NCI-H69 (cell line): ENCODE data around the gene CNTN2.
A peak's percentile ranks its signal among the peaks of the same experiment; 100 is the strongest.

Source experiments
- DNase-seq: peaks from one replicate; lab custom pipeline; 2025; lab: John Stamatoyannopoulos, UW

Gene CNTN2

DNA sequence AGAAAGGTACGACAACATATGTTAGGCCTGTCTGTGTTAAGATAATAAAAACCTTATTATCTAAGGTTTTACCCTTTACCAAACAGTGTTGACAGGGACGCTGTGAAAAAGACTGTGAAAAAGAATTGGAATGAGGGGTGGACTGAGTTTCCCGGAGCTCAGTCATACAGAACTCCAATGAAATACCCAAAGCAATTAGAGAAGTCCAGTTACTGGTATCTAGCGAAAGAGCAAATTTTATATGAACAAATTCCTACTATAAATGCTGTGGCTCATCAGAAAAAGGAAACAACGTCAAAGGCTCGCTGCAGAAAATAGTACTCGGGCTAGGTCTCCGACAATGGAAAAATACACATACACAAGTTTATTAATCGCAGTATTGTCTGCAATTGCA, 79.5 kb downstream of the CNTN2 start:
- no peak for DNase-seq

DNA sequence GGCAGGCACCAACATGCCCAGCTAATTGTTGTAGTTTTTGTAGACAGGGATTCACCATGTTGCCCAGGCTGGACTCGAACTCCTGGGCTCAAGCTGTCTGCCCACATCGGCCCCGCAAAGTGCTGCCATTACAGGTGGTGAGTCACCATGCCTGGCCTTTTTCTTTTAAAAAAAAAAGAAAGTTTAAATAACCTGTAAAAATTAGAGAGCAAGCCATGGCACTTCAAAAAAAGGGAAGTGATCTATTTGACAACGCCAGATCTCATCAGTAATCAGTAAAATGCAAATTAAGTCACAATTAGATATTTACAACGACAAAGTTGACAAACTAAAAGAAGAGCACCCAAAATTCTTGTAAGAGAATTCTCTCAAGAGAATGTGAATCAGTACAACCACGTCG, 81.7 kb downstream of the CNTN2 start:
- DNase-seq: peak; percentile 16

DNA sequence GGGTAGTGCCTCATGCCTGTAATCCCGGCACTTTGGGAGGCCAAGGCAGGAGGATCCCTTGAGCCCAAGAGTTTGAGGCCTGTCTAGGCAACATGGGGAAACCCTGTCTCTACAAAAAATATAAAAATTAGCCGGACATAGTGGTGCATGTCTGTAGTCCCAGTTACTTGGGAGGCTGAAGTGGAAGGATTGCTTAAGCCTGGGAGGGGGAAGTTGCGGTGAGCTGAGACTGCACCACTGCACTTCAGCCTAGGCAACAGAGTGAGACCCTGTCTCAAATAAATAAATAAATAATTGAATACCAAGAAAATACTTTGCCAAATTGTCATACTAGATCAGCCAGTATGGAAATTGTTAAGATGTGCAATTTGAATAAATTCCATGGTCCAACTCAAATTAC, 84.6 kb downstream of the CNTN2 start:
- no peak for DNase-seq
